MM.1S (cell line): ENCODE measurements around the gene NFATC2.

Experiments
- DNase-seq: peaks from one replicate; pipeline ENCODE4 v3.0.0-alpha.2; 2015
- H2AFZ ChIP-seq: fragments of 300-600 bp; sonication (generic); 2 replicates; pipeline ENCODE4 v1.6.0; 2016; ENCODE audit warnings: antibody characterized with exemption, low read length
- H3F3A ChIP-seq: fragments of 300-600 bp; sonication (generic); 2 replicates; pipeline ENCODE4 v1.6.1; 2016; ENCODE audit warnings: mild to moderate bottlenecking, antibody characterized with exemption, low read length, moderate library complexity, mixed read lengths; ENCODE audit not compliant: insufficient read depth
- H3K27ac ChIP-seq: fragments of 300-600 bp; sonication (generic); 2 replicates; pipeline ENCODE4 v1.5.1; 2016; ENCODE audit warnings: mild to moderate bottlenecking, low read length
- H3K27me3 ChIP-seq: fragments of 300-600 bp; sonication (generic); replicated peaks from 2 replicates; pipeline ENCODE4 v1.6.0; 2016; ENCODE audit warnings: low read length; ENCODE audit not compliant: insufficient read depth
- H3K36me3 ChIP-seq: fragments of 300-600 bp; sonication (generic); replicated peaks from 2 replicates; pipeline ENCODE4 v1.6.1; 2016; ENCODE audit warnings: mild to moderate bottlenecking, low read length, mixed read lengths; ENCODE audit not compliant: insufficient read depth
- H3K4me1 ChIP-seq: fragments of 300-600 bp; sonication (generic); 2 replicates; pipeline ENCODE4 v1.6.1; 2016; ENCODE audit warnings: low read length, mixed read lengths
- H3K4me2 ChIP-seq: fragments of 300-600 bp; sonication (generic); 2 replicates; pipeline ENCODE4 v1.6.0; 2016; ENCODE audit warnings: low read depth, low read length
- H3K4me3 ChIP-seq: fragments of 300-600 bp; sonication (generic); 2 replicates; pipeline ENCODE4 v1.5.1; 2016; ENCODE audit warnings: low read length, mixed read lengths
- H3K79me2 ChIP-seq: fragments of 300-600 bp; sonication (generic); 2 replicates; pipeline ENCODE4 v1.6.1; 2016; ENCODE audit warnings: mixed run types, low read length, mixed read lengths
- H3K9ac ChIP-seq: fragments of 300-600 bp; sonication (generic); 2 replicates; pipeline ENCODE4 v1.6.1; 2016; ENCODE audit warnings: low read length, mixed read lengths
- H3K9me2 ChIP-seq: fragments of 300-600 bp; sonication (generic); replicated peaks from 2 replicates; pipeline ENCODE4 v1.6.1; 2016; ENCODE audit warnings: mild to moderate bottlenecking, low read length, mixed read lengths; ENCODE audit not compliant: insufficient read depth
- H3K9me3 ChIP-seq: fragments of 300-600 bp; sonication (generic); replicated peaks from 2 replicates; pipeline ENCODE4 v1.6.1; 2016; ENCODE audit warnings: mild to moderate bottlenecking, low read length, mixed read lengths; ENCODE audit not compliant: insufficient read depth
- H4K20me1 ChIP-seq: fragments of 300-600 bp; sonication (generic); 2 replicates; pipeline ENCODE4 v1.6.1; 2016; ENCODE audit warnings: mild to moderate bottlenecking, low read length, moderate library complexity, mixed read lengths; ENCODE audit not compliant: insufficient read depth
- EZH2 ChIP-seq: fragments of 300-600 bp; sonication (generic); optimal IDR thresholded peaks from 2 replicates; pipeline ENCODE3; 2017; ENCODE audit warnings: low read depth, mild to moderate bottlenecking, antibody characterized with exemption, low read length, mixed read lengths
- EZH2phosphoT487 ChIP-seq: fragments of 300-600 bp; sonication (generic); IDR thresholded peaks from 2 replicates; pipeline ENCODE4 v1.6.1; 2018; ENCODE audit warnings: antibody characterized with exemption, low read length
- TF ChIP-seq, protein P1 (sequence below): fragments of 300-600 bp; sonication (generic); IDR thresholded peaks from 2 replicates; pipeline ENCODE4 v1.5.1; 2016; ENCODE audit warnings: antibody characterized with exemption, low read length, mixed read lengths

Gene NFATC2

DNA sequence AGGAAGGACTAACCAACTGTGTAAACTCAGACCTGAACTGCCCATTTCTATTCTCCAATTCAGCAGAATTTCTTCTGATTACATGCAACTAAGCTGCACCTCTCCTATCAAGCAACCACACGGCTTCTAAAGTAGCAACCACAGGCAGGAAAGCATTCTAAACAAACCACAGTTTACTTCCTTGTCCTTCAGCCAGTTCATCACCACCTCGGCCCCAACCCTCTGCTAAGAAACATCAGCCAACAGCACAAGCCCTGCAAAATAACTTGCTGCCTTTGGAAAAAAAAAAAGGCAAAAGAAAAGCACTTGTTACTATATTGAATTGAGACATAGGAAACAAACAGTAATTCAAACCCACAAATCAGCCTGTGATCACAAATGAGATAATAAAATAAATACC is 140.3 kb downstream of the NFATC2 start:
- Histone ChIP-seq H3K27ac (peak overlapping the region; percentile 99), H3K36me3 (no peaks in the 10 kb centered on the region), H4K20me1 (no peaks in the 10 kb centered on the region), H3K9me3 (no peaks in the 10 kb centered on the region), H3K27me3 (no peaks in the 10 kb centered on the region), H3F3A (peaks cover 37% of the 10 kb centered on the region), H3K4me2 (peak overlapping the region; percentile 83), H3K4me1 (peaks cover 62% of the 10 kb centered on the region), H3K79me2 (peaks cover 11% of the 10 kb centered on the region), H3K9ac (no peak overlapping the region; the same call in 1 of the 2 replicates), H3K4me3 (no peak overlapping the region), H3K9me2 (no peaks in the 10 kb centered on the region), H2AFZ (no peak overlapping the region)
- TF ChIP-seq EZH2: no peak
- TF ChIP-seq, protein P1, sequence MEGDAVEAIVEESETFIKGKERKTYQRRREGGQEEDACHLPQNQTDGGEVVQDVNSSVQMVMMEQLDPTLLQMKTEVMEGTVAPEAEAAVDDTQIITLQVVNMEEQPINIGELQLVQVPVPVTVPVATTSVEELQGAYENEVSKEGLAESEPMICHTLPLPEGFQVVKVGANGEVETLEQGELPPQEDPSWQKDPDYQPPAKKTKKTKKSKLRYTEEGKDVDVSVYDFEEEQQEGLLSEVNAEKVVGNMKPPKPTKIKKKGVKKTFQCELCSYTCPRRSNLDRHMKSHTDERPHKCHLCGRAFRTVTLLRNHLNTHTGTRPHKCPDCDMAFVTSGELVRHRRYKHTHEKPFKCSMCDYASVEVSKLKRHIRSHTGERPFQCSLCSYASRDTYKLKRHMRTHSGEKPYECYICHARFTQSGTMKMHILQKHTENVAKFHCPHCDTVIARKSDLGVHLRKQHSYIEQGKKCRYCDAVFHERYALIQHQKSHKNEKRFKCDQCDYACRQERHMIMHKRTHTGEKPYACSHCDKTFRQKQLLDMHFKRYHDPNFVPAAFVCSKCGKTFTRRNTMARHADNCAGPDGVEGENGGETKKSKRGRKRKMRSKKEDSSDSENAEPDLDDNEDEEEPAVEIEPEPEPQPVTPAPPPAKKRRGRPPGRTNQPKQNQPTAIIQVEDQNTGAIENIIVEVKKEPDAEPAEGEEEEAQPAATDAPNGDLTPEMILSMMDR: no peak
- no peak for TF ChIP-seq EZH2phosphoT487
- peak; percentile 76 for DNase-seq

DNA sequence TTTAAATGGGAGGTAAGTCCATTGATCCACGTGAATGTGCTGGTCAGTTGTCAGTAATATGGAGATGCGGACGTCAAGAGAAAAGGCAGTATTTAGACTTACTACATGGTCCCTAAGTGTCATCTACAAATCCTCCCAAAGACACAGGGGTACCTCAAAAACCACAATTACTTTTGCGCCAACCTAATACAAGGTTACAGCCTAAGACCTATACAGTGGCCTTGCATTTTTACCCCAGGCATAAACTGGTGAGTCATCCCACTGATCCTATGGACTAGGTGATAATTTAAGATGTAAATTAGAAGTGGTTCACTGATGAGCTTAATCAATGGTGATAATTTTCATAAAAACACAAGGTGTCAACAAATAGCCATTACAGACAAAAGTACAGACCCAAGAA is 141.0 kb downstream of the NFATC2 start:
- Histone ChIP-seq H3F3A (peaks cover 37% of the 10 kb centered on the region), H3K4me3 (no peak overlapping the region), H3K79me2 (peaks cover 11% of the 10 kb centered on the region), H3K9ac (no peak overlapping the region), H3K4me2 (peak overlapping the region; percentile 83; the same call in 1 of the 2 replicates), H4K20me1 (no peaks in the 10 kb centered on the region), H3K27ac (peak overlapping the region; percentile 99; the same call in 1 of the 2 replicates), H3K9me3 (no peaks in the 10 kb centered on the region), H2AFZ (no peak overlapping the region), H3K4me1 (peaks cover 62% of the 10 kb centered on the region), H3K9me2 (no peaks in the 10 kb centered on the region), H3K36me3 (no peaks in the 10 kb centered on the region), H3K27me3 (no peaks in the 10 kb centered on the region)
- DNase-seq: no peak
- TF ChIP-seq EZH2 (no peak), EZH2phosphoT487 (no peak)
- TF ChIP-seq, protein P1: no peak

DNA sequence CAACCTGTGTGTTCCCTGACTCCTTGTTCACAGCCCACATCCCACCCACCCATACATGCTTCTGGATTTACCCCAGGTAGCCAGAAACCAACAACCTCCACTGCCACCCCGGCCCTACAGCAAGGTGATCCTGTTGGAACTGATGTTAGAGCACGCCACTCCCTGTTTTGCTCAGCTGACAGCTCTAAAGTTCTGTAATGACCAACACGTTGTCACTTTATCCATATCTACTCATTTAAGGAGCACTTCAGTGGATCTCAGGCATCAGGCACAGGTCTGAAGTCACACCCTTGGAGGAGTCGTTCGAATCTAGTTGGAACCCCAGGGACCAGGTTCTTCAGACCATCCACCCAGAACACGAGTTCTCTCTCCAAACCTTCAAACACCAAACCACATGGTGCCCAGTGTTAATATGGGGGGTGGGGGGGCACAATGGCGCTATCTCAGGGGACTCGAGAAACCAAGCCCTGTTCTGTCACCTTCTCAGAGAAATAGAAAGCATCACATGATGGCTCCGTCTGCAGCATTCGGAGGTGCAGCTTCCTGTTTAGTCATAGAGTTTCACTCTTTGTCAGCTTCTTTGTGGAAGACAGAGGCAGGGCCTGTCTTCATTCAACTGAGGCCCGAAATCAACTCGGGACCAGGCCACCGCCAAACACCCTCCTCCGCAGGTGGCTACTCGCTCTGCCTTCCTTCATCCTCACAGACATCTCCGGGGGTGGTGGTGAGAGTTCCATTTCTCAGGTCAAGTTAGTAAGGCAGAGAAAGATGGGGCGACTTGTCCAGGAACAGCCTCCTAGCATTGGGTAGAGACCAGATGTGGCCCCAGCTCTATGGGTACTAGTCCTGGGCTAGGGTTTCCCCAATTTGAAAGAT is 142.2 kb downstream of the NFATC2 start:
- H3K9ac ChIP-seq: peak overlapping the region; percentile 69
- TF ChIP-seq, protein P1: no peak
- TF ChIP-seq EZH2phosphoT487 (no peak), EZH2 (no peak)
- peak overlapping the region; percentile 99 for H3K27ac ChIP-seq
- peak overlapping the region; percentile 32; the same call in 1 of the 2 replicates for H3K4me3 ChIP-seq
- peak overlapping the region; percentile 46; the same call in 1 of the 2 replicates for H2AFZ ChIP-seq
- peak overlapping the region; percentile 83 for H3K4me2 ChIP-seq
- peak; percentile 93 for DNase-seq
- peaks cover 58% of the 10 kb centered on the region for H3K4me1 ChIP-seq
- H3K36me3 ChIP-seq: no peaks in the 10 kb centered on the region
- no peaks in the 10 kb centered on the region for H3K9me3 ChIP-seq
- no peaks in the 10 kb centered on the region for H3K27me3 ChIP-seq
- no peaks in the 10 kb centered on the region for H4K20me1 ChIP-seq
- H3K9me2 ChIP-seq: no peaks in the 10 kb centered on the region
- H3F3A ChIP-seq: peaks cover 36% of the 10 kb centered on the region
- H3K79me2 ChIP-seq: peaks cover 11% of the 10 kb centered on the region
